K562 (cell line): ENCODE measurements around the gene KNOP1. TPM values are rescaled to one million over a fixed set of nuclear protein-coding genes. Genes with fewer than 3 reads are reported as not detected.
A peak's percentile ranks its signal among the peaks of the same experiment; 100 is the strongest.

Source experiments
- ATAC-seq: fragments of 200-7000 bp; cut with Tn5 transposase; 3 replicates; pipeline ENCODE4 v1.9.1; 2020; ENCODE audit warnings: moderate library complexity
- BruUV-seq: library from RNA; stranded (reverse); fragments of 400-500 nt; replicated peaks from 2 replicates; lab custom pipeline; 2021; lab: Mats Ljungman, UMichigan
- CTCF ChIA-PET: fragments of 300-600 bp; formaldehyde crosslinking; extraction: SDS; loops from one replicate; lab custom pipeline; 2021; ENCODE audit warnings: low intra/inter-chr PET ratio; lab: Yijun Ruan, JAX
- POLR2A ChIA-PET: fragments of 300-600, 350-650 bp; sonication (Branson Sonifier 250); formaldehyde crosslinking; extraction: SDS; loops from one replicate; lab custom pipeline; 2021; ENCODE audit warnings: antibody characterized with exemption, inconsistent platforms; lab: Yijun Ruan, JAX
- DNase-seq, 4 experiments: peaks; one replicate each; pipeline versions ENCODE4 v3.0.0 to v3.0.0-alpha.2; 2011 to 2018; ENCODE audit warnings: low spot score in 3 of 4, mixed read lengths in 3 of 4; ENCODE audit errors: extremely low read depth in 1 of 4
- FAIRE-seq: peaks from 2 replicates; lab custom pipeline; 2011; peaks lifted over from hg19 to GRCh38; lab: Jason Lieb, UNC
- H2AFZ ChIP-seq: 2 replicates; pipeline ENCODE4 v1.6.0; 2011; ENCODE audit warnings: low read depth, low read length, control low read depth, inconsistent platforms
- H3K27ac ChIP-seq: fragments of 200-600 bp; 3 replicates; pipeline ENCODE4 v1.8.0; 2011; ENCODE audit warnings: low read depth, mild to moderate bottlenecking, control low read depth, inconsistent platforms, low read length, moderate library complexity, mixed read lengths; ENCODE audit errors: extremely low read depth
- H3K27me3 ChIP-seq, 2 experiments: fragments of 300-600 bp in 1 of 2; 2 replicates in 1 of 2; 3 replicates in 1 of 2; pipeline versions ENCODE4 v1.6.0 to v1.8.0; 2011; ENCODE audit warnings: inconsistent platforms in 2 of 2, low read length in 2 of 2, mild to moderate bottlenecking in 1 of 2, mixed read lengths in 1 of 2, moderate library complexity in 1 of 2; ENCODE audit not compliant: control insufficient read depth in 2 of 2, insufficient read depth in 2 of 2
- H3K36me3 ChIP-seq: fragments of 300-600 bp; 3 replicates; pipeline ENCODE4 v1.8.0; 2011; ENCODE audit warnings: mild to moderate bottlenecking, low read length, inconsistent platforms; ENCODE audit not compliant: control insufficient read depth, insufficient read depth
- H3K4me1 ChIP-seq, 2 experiments: fragments of 200-600 bp in 1 of 2; replicated peaks in 1 of 2; 2 replicates in 1 of 2; 3 replicates in 1 of 2; pipeline versions ENCODE4 v1.5.1 to v1.8.0; 2011; ENCODE audit warnings: inconsistent platforms in 2 of 2, low read length in 2 of 2, mild to moderate bottlenecking in 1 of 2, mixed read lengths in 1 of 2, moderate library complexity in 1 of 2; ENCODE audit not compliant: control insufficient read depth in 2 of 2, insufficient read depth in 2 of 2
- H3K4me2 ChIP-seq: 2 replicates; pipeline ENCODE4 v1.6.1; 2011; ENCODE audit warnings: low read length, control low read depth, inconsistent platforms, mixed read lengths; ENCODE audit not compliant: insufficient read depth
- H3K4me3 ChIP-seq: fragments of 200-600 bp; sonication (generic), shearing (Covaris generic); 2 replicates; pipeline ENCODE4 v1.5.1; 2016; ENCODE audit warnings: control low read depth, inconsistent platforms
- H3K79me2 ChIP-seq: fragments of 200-600 bp; 3 replicates; pipeline ENCODE4 v1.8.0; 2011; ENCODE audit warnings: low read length, inconsistent platforms; ENCODE audit not compliant: control insufficient read depth, insufficient read depth
- H3K9ac ChIP-seq, 2 experiments: 2 replicates each; pipeline versions ENCODE4 v1.6.0 to v1.6.1; 2011; ENCODE audit warnings: low read depth in 2 of 2, low read length in 2 of 2, control low read depth in 1 of 2, inconsistent platforms in 1 of 2, mild to moderate bottlenecking in 1 of 2, mixed read lengths in 1 of 2; ENCODE audit not compliant: insufficient read depth in 1 of 2
- H3K9me1 ChIP-seq: one replicate; pipeline ENCODE4 v1.6.0; 2011; ENCODE audit warnings: inconsistent platforms, mild to moderate bottlenecking, low read length, moderate library complexity; ENCODE audit not compliant: control insufficient read depth, insufficient read depth
- H3K9me3 ChIP-seq: replicated peaks from 2 replicates; pipeline ENCODE4 v1.5.1; 2011; ENCODE audit warnings: low read depth, low read length, inconsistent platforms; ENCODE audit not compliant: control insufficient read depth, insufficient read depth
- H4K20me1 ChIP-seq: replicated peaks from 2 replicates; pipeline ENCODE4 v1.6.1; 2011; ENCODE audit warnings: low read length, inconsistent platforms, mixed read lengths; ENCODE audit not compliant: control insufficient read depth, insufficient read depth
- KAT2B ChIP-seq: IDR thresholded peaks from one replicate; pipeline ENCODE4 v1.6.1; 2012; ENCODE audit warnings: low read depth, mild to moderate bottlenecking, control low read depth, inconsistent platforms, low read length, moderate library complexity
- ZFP36 ChIP-seq: fragments of 150-350 bp; IDR thresholded peaks from 2 replicates; pipeline ENCODE4 v1.6.1; 2018; ENCODE audit warnings: low read length, low read depth; ENCODE audit not compliant: partially characterized antibody
- WGBS: fragments of 100-300 bp; shearing (Covaris generic); methylation state at CpG from one replicate; pipeline ENCODE4 v1.1.6; 2016; ENCODE audit warnings: low coverage, mixed read lengths; ENCODE audit not compliant: insufficient coverage; ENCODE audit errors: missing lambda C conversion rate; 5-methylcytosine and 5-hydroxymethylcytosine counted together
- in situ Hi-C: fragments of 300-500 bp; cut with MboI; formaldehyde crosslinking; loops from 4 replicates; pipeline ENCODE4 v1.15.0; 2018; ENCODE audit warnings: inconsistent platforms, mixed read lengths
- intact Hi-C: fragments of 100-400 bp; cut with micrococcal nuclease; formaldehyde crosslinking; loops from 2 replicates; pipeline ENCODE4 v1.14.2; 2022
- polyA plus RNA-seq, 8 experiments: library from polyadenylated mRNA; depleted of rRNA in 4 of 8; stranded (reverse) in 5 of 8; unstranded in 3 of 8; fragments of >200 nt; fragmentation: Nextera tagmentation in 2 of 8; fragmentation: Illumina TruSeq in 1 of 8; extraction: Ambion mirVana in 2 of 8; extraction: Trizol in 1 of 8; gene quantifications; 2 replicates each; pipeline versions ENCODE4 v1.2.1 to v1.2.3, GENCODE V29; 2011 to 2014; ENCODE audit warnings: inconsistent platforms in 1 of 8, missing spikeins in 1 of 8
- total RNA-seq, 7 experiments: library from RNA; depleted of rRNA in 6 of 7; stranded (reverse); fragments of >200 nt in 6 of 7; fragmentation: Illumina TruSeq in 2 of 7; extraction: Trizol in 2 of 7; gene quantifications; 2 replicates each; pipeline versions ENCODE4 v1.2.1 to v1.2.3, GENCODE V29; 2011 to 2021; ENCODE audit warnings: low replicate concordance in 1 of 7
- TF ChIP-seq, protein P1 (sequence below), 2 experiments: IDR thresholded peaks; 2 replicates each; pipeline ENCODE4 v1.6.1; 2011; ENCODE audit warnings: borderline replicate concordance in 1 of 2, control low read depth in 1 of 2, low read depth in 1 of 2, low read length in 1 of 2, mild to moderate bottlenecking in 1 of 2, mixed read lengths in 1 of 2, moderate library complexity in 1 of 2; ENCODE audit not compliant: insufficient read depth in 1 of 2, insufficient read length in 1 of 2, poor library complexity in 1 of 2, severe bottlenecking in 1 of 2; ENCODE audit errors: extremely low read depth in 1 of 2

The KNOP1 gene
- total and polyA plus RNA-seq, 9 of the 15 experiments (the other 6 are each of a cell fraction or from before 2014, with no cell fraction given) = 22.4 to 57.6 (median 39.3) TPM

DNA sequence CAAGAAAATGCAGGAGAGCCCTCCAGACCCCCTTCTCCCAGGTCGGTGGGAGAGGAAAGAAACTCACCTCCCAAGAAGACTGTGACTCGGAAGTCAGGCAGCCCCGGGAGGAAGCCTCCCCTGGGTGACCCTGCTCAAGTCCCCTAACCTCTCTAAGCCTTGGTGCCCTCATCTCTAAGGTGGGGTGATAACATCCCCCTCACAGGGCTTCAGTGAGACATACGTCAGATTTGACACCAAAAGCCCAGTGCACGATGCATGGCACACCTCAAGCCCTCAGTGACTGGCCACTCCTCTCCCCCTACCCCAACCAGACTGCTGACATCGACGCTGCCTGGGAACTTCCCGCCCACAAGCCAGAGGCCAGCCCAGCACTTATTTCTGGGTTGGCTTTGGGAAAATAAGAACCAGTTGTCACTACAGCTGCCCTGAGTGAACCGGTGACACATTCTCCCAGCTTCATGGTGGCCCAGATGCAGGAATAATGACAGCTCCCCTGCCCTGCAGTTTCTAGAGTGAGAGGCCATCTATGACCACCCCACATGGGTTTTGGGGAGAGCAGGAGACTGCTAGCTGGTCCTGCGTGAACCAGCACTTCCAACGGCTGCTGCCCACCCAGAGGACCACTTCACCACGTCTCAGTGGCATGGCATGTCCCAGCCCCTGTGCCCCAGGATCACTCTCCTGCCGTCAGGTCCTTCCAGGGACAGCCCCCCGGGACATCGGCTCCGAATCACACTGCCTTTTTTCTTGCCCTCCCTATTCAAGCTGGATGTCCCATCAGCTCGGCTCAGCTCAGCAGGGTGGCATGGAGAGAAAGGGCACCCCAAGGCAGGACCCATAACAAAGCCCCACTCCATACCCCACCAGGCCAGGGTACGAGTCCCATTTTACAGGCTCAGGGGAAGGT lies 9.5 kb downstream of the KNOP1 start:
- FAIRE-seq = no peak
- no peak for ATAC-seq
- Histone ChIP-seq H3K9me3 (no peaks in the 10 kb centered on the region), H3K4me3 (no peak overlapping the region), H3K36me3 (peaks cover 98% of the 10 kb centered on the region), H3K27ac (no peak overlapping the region), H3K9ac (peak overlapping the region in 1 of 2 experiments; percentile 65; a peak in 1 of 4 replicates), H4K20me1 (peaks cover 34% of the 10 kb centered on the region), H3K4me2 (no peak overlapping the region), H3K4me1 (peaks cover 25 to 43% of the 10 kb centered on the region in 2 experiments; a peak in 4 of 5 replicates), H3K9me1 (peaks cover 11% of the 10 kb centered on the region), H3K79me2 (peaks cover 45% of the 10 kb centered on the region), H3K27me3 (no peaks in the 10 kb centered on the region), H2AFZ (no peak overlapping the region)
- in situ Hi-C loops (no loop called here), intact Hi-C loops (no loop called here)
- WGBS = 86% methylated on average over 14 of the region's 18 CpGs
- BruUV-seq = no TSS peak
- CTCF ChIA-PET = no interaction called here
- no peak for TF ChIP-seq KAT2B
- TF ChIP-seq, protein P1, sequence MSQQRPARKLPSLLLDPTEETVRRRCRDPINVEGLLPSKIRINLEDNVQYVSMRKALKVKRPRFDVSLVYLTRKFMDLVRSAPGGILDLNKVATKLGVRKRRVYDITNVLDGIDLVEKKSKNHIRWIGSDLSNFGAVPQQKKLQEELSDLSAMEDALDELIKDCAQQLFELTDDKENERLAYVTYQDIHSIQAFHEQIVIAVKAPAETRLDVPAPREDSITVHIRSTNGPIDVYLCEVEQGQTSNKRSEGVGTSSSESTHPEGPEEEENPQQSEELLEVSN (IDR thresholded peaks at IDR 0.05; ENCODE audit: borderline replicate concordance in 1 of 2, extremely low read depth in 1 of 2, insufficient read depth in 1 of 2, insufficient read length in 1 of 2, low read depth in 1 of 2, low read length in 1 of 2, poor library complexity in 1 of 2, severe bottlenecking in 1 of 2) = peak in 1 of 2 experiments; percentile 10
- TF ChIP-seq ZFP36 = no peak
- no peak for DNase-seq
- POLR2A ChIA-PET = interaction anchor here (0.5 to 1.3 kb wide), 6 partner anchors 8 to 151 kb away, joined by 3 to 4 read pairs (median 3); partner anchors contain the start of genes IQCK and KNOP1
